Sigmoid colon (tissue), 4 donors: ENCODE results near the gene AP1M1.

ENCODE experiments used
- CTCF ChIP-seq, 4 experiments: fragments of 450-650 bp in 3 of 4; fragments of 200-600 bp in 1 of 4; IDR thresholded peaks; one replicate each; pipeline ENCODE4 v1.5.1; 2016 to 2019; ENCODE audit warnings: antibody characterized with exemption in 4 of 4, mild to moderate bottlenecking in 3 of 4, moderate library complexity in 2 of 4
- EP300 ChIP-seq, 4 donors: sonication (generic); formaldehyde crosslinking; IDR thresholded peaks; one replicate each; pipeline ENCODE4 v1.6.1; 2017; ENCODE audit warnings: antibody characterized with exemption in 4 of 4
- POLR2A ChIP-seq, 2 donors: fragments of 450-650 bp; IDR thresholded peaks; one replicate each; pipeline ENCODE4 v1.6.1; 2016; ENCODE audit warnings: antibody characterized with exemption in 2 of 2, mild to moderate bottlenecking in 2 of 2, moderate library complexity in 2 of 2
- POLR2AphosphoS5 ChIP-seq, 4 donors: sonication (generic); formaldehyde crosslinking; IDR thresholded peaks; one replicate each; pipeline ENCODE4 v1.6.1; 2017; ENCODE audit warnings: antibody characterized with exemption in 4 of 4

- no peak for TF ChIP-seq POLR2AphosphoS5 (IDR thresholded peaks at IDR 0.05)
- TF ChIP-seq CTCF (IDR thresholded peaks at IDR 0.05): no peak
- no peak for TF ChIP-seq POLR2A (IDR thresholded peaks at IDR 0.05)
- TF ChIP-seq EP300 (IDR thresholded peaks at IDR 0.05): no peak
These were observed 27.8 kb downstream of the AP1M1 start for GRCh38 chr19:16225279-16226183.
